Measurements from ENCODE around the gene RAB40AL.

RAB40AL gene

DNA sequence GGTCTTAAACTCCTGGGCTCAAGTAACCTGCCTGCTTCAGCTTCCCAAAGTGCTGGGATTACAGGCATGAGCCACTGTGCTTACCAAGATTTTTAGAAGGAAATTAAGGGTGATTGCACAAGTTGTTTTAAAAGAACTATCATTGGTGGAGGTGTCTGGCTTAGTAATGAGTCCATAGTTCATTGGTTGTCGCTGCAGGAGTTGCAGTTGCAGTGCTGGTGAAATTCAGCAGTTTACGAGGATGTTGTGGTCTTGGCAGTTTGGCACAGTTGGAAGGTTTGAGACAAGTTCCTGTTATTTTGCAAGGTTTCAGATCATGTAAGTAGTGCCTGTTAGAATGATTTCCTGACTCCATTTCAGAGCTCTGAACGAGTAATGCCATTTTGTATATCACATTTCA, 48.1 kb downstream of the RAB40AL start:
- peak; percentile 72 for DNase-seq
